Gastroesophageal sphincter (tissue), 4 donors: ENCODE measurements around the gene OR10Z1. TPM values are rescaled to one million over a fixed set of nuclear protein-coding genes. Genes with fewer than 3 reads are reported as not detected.

Experiments used
- ATAC-seq: fragments of 150-250 bp; one replicate; pipeline ENCODE4 v1.9.1; 2016; ENCODE audit warnings: mild to moderate bottlenecking, moderate library complexity
- H3K27ac ChIP-seq, 4 donors: fragments of 200-600 bp; sonication (generic) in 3 of 4; 1 replicate in 3 of 4; 2 replicates in 1 of 4; pipeline ENCODE4 v1.5.1; 2016 to 2019
- H3K27me3 ChIP-seq: fragments of 200-600 bp; sonication (generic); one replicate; pipeline ENCODE4 v1.5.1; 2019
- H3K36me3 ChIP-seq, 2 donors: fragments of 200-600 bp; sonication (generic); one replicate each; pipeline ENCODE4 v1.5.1; 2019; ENCODE audit warnings: control low read depth in 1 of 2
- H3K4me1 ChIP-seq, 3 donors: fragments of 200-600 bp; sonication (generic); 1 replicate in 2 of 3; 2 replicates in 1 of 3; pipeline ENCODE4 v1.5.1; 2016 to 2019; ENCODE audit warnings: control low read depth in 2 of 3
- H3K4me3 ChIP-seq, 2 donors: fragments of 200-600 bp; sonication (generic); one replicate each; pipeline ENCODE4 v1.5.1; 2019; ENCODE audit warnings: mild to moderate bottlenecking in 1 of 2, moderate library complexity in 1 of 2
- H3K9me3 ChIP-seq, 3 donors: fragments of 200-600 bp; sonication (generic); one replicate each; pipeline ENCODE4 v1.5.1; 2017 to 2019; ENCODE audit warnings: control low read depth in 2 of 3
- CTCF ChIP-seq, 4 experiments: fragments of 200-600 bp in 2 of 4; fragments of 450-650 bp in 2 of 4; sonication (generic) in 1 of 4; IDR thresholded peaks; one replicate each; pipeline ENCODE4 v1.5.1; 2017 to 2019; ENCODE audit warnings: antibody characterized with exemption in 4 of 4, mild to moderate bottlenecking in 2 of 4, moderate library complexity in 2 of 4
- EP300 ChIP-seq: sonication (generic); formaldehyde crosslinking; IDR thresholded peaks from one replicate; pipeline ENCODE4 v1.6.1; 2017; ENCODE audit warnings: antibody characterized with exemption, mild to moderate bottlenecking
- POLR2A ChIP-seq, 2 donors: fragments of 450-650 bp; IDR thresholded peaks; one replicate each; pipeline ENCODE4 v1.6.1; 2017; ENCODE audit warnings: antibody characterized with exemption in 2 of 2, mild to moderate bottlenecking in 2 of 2, moderate library complexity in 1 of 2
- POLR2AphosphoS5 ChIP-seq: sonication (generic); formaldehyde crosslinking; IDR thresholded peaks from one replicate; pipeline ENCODE4 v1.6.1; 2017; ENCODE audit warnings: antibody characterized with exemption
- whole genome bisulfite sequencing, 2 donors: methylation state at CpG; one replicate each; pipeline ENCODE4 v1.1.5; 2018; ENCODE audit warnings: low coverage in 1 of 2; 5-methylcytosine and 5-hydroxymethylcytosine counted together
- total RNA-seq, 4 donors: library from RNA; depleted of rRNA; stranded (reverse); fragments of >200 nt; gene quantifications; one replicate each; pipeline ENCODE4 v1.1.0, GENCODE V29; 2016

Gene OR10Z1
- total RNA-seq, 4 donors from 2014 or later, result not detected

GRCh38 chr1:158644449-158644848, 39.4 kb downstream of the OR10Z1 start:
- H3K9me3 ChIP-seq, result no peaks in the 10 kb centered on the region
- H3K4me3 ChIP-seq, result no peak overlapping the region
- H3K27me3 ChIP-seq, result no peaks in the 10 kb centered on the region
- no peak for ATAC-seq
- no peaks in the 10 kb centered on the region for H3K36me3 ChIP-seq
- H3K4me1 ChIP-seq, result no peaks in the 10 kb centered on the region
- WGBS, 2 donors, result 50 to 55% methylated on average over 2 of the region's 2 CpGs
- TF ChIP-seq CTCF (IDR thresholded peaks at IDR 0.05), result no peak
- TF ChIP-seq POLR2A (IDR thresholded peaks at IDR 0.05), result no peak
- no peak for TF ChIP-seq EP300
- no peak for TF ChIP-seq POLR2AphosphoS5
- H3K27ac ChIP-seq, result no peak overlapping the region

- ATAC-seq, result no peak
- no peaks in the 10 kb centered on the region for H3K9me3 ChIP-seq
- H3K4me1 ChIP-seq, result no peaks in the 10 kb centered on the region
- WGBS, 2 donors, result 67 to 100% methylated on average over 1 of the region's 1 CpG
- no peaks in the 10 kb centered on the region for H3K36me3 ChIP-seq
- no peaks in the 10 kb centered on the region for H3K27me3 ChIP-seq
- TF ChIP-seq POLR2AphosphoS5 (no peak), EP300 (no peak), CTCF (IDR thresholded peaks at IDR 0.05) (no peak)
- H3K4me3 ChIP-seq, result no peak overlapping the region
- H3K27ac ChIP-seq, result no peak overlapping the region
Measured at GRCh38 chr1:158646465-158646864, 41.4 kb downstream of the OR10Z1 start.

GRCh38 chr1:158649052-158649451, 44.0 kb downstream of the OR10Z1 start:
- TF ChIP-seq CTCF (IDR thresholded peaks at IDR 0.05) (no peak), POLR2AphosphoS5 (no peak), POLR2A (IDR thresholded peaks at IDR 0.05) (no peak), EP300 (no peak)
- ATAC-seq, result no peak
- H3K27ac ChIP-seq, result no peak overlapping the region
- no peak overlapping the region for H3K4me3 ChIP-seq
- H3K9me3 ChIP-seq, result no peaks in the 10 kb centered on the region
- no peaks in the 10 kb centered on the region for H3K36me3 ChIP-seq
- H3K4me1 ChIP-seq, result no peaks in the 10 kb centered on the region
- H3K27me3 ChIP-seq, result no peaks in the 10 kb centered on the region

GRCh38 chr1:158652721-158653334, 47.8 kb downstream of the OR10Z1 start:
- 86 to 88% methylated on average over 4 to 6 of the region's 7 CpGs for WGBS, 2 donors
- ATAC-seq, result no peak
- H3K4me3 ChIP-seq, result no peak overlapping the region

More at GRCh38 chr1:158652721-158653334, 47.8 kb downstream of the OR10Z1 start:
- no peaks in the 10 kb centered on the region for H3K9me3 ChIP-seq
- no peaks in the 10 kb centered on the region for H3K4me1 ChIP-seq
- H3K27ac ChIP-seq, result no peak overlapping the region
- no peaks in the 10 kb centered on the region for H3K27me3 ChIP-seq
- TF ChIP-seq EP300 (no peak), CTCF (IDR thresholded peaks at IDR 0.05) (no peak), POLR2A (IDR thresholded peaks at IDR 0.05) (no peak), POLR2AphosphoS5 (no peak)
- no peaks in the 10 kb centered on the region for H3K36me3 ChIP-seq
